ENCODE results near the gene GAMT.

DNA sequence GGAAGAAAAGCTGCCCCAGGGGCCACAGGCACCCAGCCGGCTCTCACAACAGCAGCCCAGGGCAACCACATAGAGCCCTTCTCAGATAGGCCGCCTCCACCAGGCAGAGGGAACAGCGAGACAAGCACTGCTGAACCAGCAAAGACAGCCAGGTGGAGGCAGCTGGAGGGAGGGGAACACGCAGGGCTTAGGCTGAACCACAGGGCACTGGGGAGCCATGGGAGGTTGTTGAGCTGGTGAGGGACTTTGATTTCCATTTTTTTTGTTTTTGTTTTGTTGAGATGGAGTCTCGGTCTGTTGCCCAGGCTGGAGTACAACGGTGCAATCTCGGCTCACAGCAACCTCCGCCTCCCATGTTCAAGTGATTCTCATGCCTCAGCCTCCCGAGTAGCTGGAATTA, 3.5 kb downstream of the GAMT start:
- TF ChIP-seq, protein P1, sequence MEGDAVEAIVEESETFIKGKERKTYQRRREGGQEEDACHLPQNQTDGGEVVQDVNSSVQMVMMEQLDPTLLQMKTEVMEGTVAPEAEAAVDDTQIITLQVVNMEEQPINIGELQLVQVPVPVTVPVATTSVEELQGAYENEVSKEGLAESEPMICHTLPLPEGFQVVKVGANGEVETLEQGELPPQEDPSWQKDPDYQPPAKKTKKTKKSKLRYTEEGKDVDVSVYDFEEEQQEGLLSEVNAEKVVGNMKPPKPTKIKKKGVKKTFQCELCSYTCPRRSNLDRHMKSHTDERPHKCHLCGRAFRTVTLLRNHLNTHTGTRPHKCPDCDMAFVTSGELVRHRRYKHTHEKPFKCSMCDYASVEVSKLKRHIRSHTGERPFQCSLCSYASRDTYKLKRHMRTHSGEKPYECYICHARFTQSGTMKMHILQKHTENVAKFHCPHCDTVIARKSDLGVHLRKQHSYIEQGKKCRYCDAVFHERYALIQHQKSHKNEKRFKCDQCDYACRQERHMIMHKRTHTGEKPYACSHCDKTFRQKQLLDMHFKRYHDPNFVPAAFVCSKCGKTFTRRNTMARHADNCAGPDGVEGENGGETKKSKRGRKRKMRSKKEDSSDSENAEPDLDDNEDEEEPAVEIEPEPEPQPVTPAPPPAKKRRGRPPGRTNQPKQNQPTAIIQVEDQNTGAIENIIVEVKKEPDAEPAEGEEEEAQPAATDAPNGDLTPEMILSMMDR (conservative IDR thresholded peaks at IDR 0.05) = no peak
- TF ChIP-seq EZH2 (IDR thresholded peaks at IDR 0.05; ENCODE audit: low read depth) = no peak

All from PC-9 (cell line).